Ishikawa (cell line): Measurements from ENCODE around the gene SIRT1.

Experiments used
- CEBPB ChIP-seq: IDR thresholded peaks from 2 replicates; pipeline ENCODE4 v1.6.1; 2012
- CREB1 ChIP-seq: IDR thresholded peaks from 2 replicates; pipeline ENCODE4 v1.6.1; 2012; ENCODE audit warnings: low read depth
- EGR1 ChIP-seq: IDR thresholded peaks from 2 replicates; pipeline ENCODE4 v1.6.1; 2012
- EP300 ChIP-seq: IDR thresholded peaks from 2 replicates; pipeline ENCODE4 v1.6.1; 2012; ENCODE audit warnings: borderline replicate concordance
- FOXM1 ChIP-seq: IDR thresholded peaks from 2 replicates; pipeline ENCODE4 v1.6.1; 2012; ENCODE audit warnings: low read depth, borderline replicate concordance
- NFIC ChIP-seq: IDR thresholded peaks from 2 replicates; pipeline ENCODE4 v1.6.1; 2012
- RAD21 ChIP-seq: IDR thresholded peaks from 2 replicates; pipeline ENCODE4 v1.6.1; 2012; ENCODE audit warnings: low read depth
- TAF1 ChIP-seq: IDR thresholded peaks from 2 replicates; pipeline ENCODE4 v1.6.1; 2012; ENCODE audit warnings: low read depth, mild to moderate bottlenecking
- TCF12 ChIP-seq: IDR thresholded peaks from 2 replicates; pipeline ENCODE4 v1.6.1; 2012; ENCODE audit warnings: low read depth
- TEAD4 ChIP-seq: IDR thresholded peaks from 2 replicates; pipeline ENCODE4 v1.6.1; 2012
- YY1 ChIP-seq: IDR thresholded peaks from 2 replicates; pipeline ENCODE4 v1.6.1; 2012; ENCODE audit warnings: low read depth
- ZBTB7A ChIP-seq: IDR thresholded peaks from 2 replicates; pipeline ENCODE4 v1.6.1; 2012; ENCODE audit warnings: low read depth
- TF ChIP-seq, protein P1 (sequence below): IDR thresholded peaks from 2 replicates; pipeline ENCODE4 v1.6.1; 2012; ENCODE audit warnings: low read depth, mild to moderate bottlenecking
- TF ChIP-seq, protein P2 (sequence below): IDR thresholded peaks from 2 replicates; pipeline ENCODE4 v1.6.1; 2012
- TF ChIP-seq, protein P3 (sequence below): IDR thresholded peaks from 2 replicates; pipeline ENCODE4 v1.6.1; 2012

SIRT1 gene

DNA sequence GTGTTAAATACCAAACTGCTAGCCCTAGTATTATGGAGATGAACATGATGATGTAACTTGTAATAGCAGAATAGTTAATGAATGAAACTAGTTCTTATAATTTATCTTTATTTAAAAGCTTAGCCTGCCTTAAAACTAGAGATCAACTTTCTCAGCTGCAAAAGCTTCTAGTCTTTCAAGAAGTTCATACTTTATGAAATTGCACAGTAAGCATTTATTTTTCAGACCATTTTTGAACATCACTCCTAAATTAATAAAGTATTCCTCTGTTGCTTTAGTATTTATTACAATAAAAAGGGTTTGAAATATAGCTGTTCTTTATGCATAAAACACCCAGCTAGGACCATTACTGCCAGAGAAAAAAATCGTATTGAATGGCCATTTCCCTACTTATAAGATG, 33.2 kb downstream of the SIRT1 start:
- TF ChIP-seq, protein P1, sequence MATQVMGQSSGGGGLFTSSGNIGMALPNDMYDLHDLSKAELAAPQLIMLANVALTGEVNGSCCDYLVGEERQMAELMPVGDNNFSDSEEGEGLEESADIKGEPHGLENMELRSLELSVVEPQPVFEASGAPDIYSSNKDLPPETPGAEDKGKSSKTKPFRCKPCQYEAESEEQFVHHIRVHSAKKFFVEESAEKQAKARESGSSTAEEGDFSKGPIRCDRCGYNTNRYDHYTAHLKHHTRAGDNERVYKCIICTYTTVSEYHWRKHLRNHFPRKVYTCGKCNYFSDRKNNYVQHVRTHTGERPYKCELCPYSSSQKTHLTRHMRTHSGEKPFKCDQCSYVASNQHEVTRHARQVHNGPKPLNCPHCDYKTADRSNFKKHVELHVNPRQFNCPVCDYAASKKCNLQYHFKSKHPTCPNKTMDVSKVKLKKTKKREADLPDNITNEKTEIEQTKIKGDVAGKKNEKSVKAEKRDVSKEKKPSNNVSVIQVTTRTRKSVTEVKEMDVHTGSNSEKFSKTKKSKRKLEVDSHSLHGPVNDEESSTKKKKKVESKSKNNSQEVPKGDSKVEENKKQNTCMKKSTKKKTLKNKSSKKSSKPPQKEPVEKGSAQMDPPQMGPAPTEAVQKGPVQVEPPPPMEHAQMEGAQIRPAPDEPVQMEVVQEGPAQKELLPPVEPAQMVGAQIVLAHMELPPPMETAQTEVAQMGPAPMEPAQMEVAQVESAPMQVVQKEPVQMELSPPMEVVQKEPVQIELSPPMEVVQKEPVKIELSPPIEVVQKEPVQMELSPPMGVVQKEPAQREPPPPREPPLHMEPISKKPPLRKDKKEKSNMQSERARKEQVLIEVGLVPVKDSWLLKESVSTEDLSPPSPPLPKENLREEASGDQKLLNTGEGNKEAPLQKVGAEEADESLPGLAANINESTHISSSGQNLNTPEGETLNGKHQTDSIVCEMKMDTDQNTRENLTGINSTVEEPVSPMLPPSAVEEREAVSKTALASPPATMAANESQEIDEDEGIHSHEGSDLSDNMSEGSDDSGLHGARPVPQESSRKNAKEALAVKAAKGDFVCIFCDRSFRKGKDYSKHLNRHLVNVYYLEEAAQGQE = no peak
- TF ChIP-seq, protein P2, sequence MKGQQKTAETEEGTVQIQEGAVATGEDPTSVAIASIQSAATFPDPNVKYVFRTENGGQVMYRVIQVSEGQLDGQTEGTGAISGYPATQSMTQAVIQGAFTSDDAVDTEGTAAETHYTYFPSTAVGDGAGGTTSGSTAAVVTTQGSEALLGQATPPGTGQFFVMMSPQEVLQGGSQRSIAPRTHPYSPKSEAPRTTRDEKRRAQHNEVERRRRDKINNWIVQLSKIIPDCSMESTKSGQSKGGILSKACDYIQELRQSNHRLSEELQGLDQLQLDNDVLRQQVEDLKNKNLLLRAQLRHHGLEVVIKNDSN = no peak
- TF ChIP-seq TCF12 (no peak), TAF1 (no peak), YY1 (no peak), TEAD4 (no peak), ZBTB7A (no peak), NFIC (no peak), FOXM1 (no peak), RAD21 (no peak), CEBPB (no peak), EGR1 (no peak), CREB1 (no peak), EP300 (no peak)
- TF ChIP-seq, protein P3, sequence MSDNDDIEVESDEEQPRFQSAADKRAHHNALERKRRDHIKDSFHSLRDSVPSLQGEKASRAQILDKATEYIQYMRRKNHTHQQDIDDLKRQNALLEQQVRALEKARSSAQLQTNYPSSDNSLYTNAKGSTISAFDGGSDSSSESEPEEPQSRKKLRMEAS = no peak

DNA sequence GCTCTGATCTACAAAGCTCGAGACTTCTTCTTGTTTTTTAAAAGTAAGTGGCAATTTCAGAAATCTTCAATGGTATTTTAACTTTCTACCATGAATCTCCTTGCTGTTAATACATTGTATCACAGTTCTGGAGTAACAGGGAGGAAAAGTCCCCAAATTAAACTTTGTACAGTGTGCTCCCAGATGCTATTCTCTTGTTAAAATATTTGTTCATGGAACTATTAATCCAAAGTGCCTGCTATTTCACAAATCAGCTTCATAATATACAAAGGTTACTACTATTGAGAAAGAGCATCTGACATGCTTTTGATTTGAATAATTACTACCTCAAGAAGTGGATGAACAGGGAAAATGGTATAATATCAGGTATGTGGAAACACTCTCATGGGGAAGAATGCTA, 36.6 kb downstream of the SIRT1 start:
- TF ChIP-seq TAF1 (no peak), FOXM1 (no peak), EGR1 (no peak), NFIC (no peak), CREB1 (no peak)
- TF ChIP-seq, protein P1 = no peak

DNA sequence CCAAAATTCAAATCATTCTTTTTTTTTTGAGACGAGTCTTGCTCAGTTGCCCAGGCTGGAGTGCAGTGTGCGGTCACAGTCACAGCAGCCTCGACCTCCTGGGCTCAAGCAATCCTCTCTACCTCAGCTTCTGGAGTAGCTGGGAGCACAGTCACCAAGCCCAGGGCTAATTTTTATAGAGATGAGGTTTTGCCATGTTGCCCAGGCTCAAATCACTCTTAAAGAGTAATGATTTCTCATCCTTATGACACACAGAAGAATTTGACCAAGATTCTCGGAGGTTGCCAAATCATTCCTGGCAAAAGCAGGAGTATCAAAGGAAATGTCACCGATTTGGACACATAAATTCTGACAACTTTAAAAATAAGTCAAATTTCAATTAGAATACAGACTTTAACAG, 39.1 kb downstream of the SIRT1 start:
- TF ChIP-seq TEAD4 = no peak

DNA sequence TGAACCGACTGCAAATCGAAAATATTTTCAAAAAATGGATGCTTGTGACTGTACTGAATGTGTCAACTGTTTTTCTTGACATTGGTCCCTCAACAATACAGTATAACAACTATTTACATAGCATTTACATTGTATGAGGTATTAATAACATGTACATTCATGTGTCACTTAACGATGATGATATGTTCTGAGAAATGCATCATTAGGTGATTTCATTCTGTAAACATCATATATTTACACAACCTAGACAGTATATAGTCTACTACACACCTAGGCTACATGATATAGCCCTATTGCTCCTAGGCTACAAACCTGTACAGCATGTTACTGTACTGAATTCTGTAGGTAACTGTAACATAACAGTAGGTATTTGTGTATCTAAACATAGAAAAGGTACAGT, 39.7 kb downstream of the SIRT1 start:
- TF ChIP-seq EGR1 = no peak

DNA sequence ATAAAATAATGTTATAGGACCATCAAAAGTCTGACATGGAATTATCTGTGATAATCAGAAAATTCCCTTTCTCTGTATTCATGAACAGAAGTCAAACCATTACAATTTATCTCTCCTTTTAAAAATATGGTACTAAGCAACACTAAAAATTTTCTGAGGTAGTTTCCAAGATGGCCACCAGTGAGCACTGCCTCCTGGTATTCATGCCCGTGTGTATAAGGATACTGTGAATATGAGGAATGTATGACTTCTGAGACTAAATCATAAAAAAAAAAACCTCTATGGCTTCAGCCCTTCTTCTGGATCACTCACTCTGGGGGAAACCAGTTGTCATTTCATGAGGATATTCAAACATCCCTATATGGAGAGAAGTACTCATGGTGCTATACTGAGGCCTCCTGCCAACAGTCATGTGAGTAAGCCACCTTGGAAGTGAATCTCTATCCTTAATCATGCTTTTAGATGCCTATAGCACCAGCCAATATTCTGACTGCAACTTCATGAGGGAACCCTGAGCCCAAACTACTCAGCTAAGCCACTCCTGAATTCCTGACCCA, 41.1 kb downstream of the SIRT1 start:
- TF ChIP-seq, protein P3 = no peak
- TF ChIP-seq YY1 (no peak), TEAD4 (no peak), RAD21 (no peak), EP300 (no peak), ZBTB7A (no peak), EGR1 (no peak), FOXM1 (no peak)
- TF ChIP-seq, protein P2 = no peak

DNA sequence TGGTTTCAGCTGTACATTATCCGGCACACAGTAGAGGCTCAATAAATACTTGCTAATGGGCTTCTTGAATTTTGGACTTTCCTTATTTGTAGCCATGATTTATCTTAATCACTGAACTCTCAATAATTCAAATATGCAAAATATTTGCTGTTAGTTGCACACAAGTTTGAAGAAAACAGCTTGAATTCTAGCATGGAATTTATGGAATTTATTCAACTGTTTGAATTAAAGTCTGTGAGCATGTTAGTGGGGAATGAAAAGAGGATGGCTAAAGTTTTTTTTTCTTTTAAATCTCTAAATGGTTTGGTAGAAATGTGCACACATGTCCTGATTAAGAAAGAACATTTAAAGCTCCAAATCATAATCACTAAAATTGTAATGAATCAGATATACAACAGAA, 42.5 kb downstream of the SIRT1 start:
- no peak for TF ChIP-seq FOXM1
- TF ChIP-seq TEAD4 = no peak
- TF ChIP-seq YY1 = no peak
- no peak for TF ChIP-seq NFIC

DNA sequence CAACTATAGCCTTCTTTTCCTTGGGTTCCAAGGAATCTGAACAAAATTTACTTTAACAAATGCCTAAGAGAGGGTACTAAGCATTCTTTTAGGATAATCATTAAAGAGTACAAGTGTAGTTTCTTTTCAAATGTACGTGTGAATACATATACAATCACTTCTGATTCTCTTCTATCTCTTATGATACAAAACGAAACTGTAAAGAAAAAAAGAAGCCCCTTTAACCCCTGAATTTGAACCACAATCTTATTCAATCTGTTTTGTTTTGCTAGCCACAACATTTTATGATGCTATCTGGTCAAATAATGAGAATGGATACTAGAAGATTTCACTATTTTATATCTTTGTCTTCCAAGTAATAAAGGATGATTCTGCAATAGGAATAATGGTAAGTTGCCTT, 48.7 kb downstream of the SIRT1 start:
- TF ChIP-seq, protein P3 = no peak
- TF ChIP-seq CEBPB (no peak), ZBTB7A (no peak), FOXM1 (no peak), YY1 (no peak), TAF1 (no peak), NFIC (no peak), TCF12 (no peak), EGR1 (no peak), RAD21 (no peak)
- TF ChIP-seq, protein P2 = no peak
